HUES6 (cell line): ENCODE data around the gene MYL7.

Experiments used
- H3K27ac ChIP-seq: 2 replicates; pipeline ENCODE4 v1.7.0; 2013; ENCODE audit warnings: low read depth, mild to moderate bottlenecking, low read length, inconsistent platforms
- H3K27me3 ChIP-seq: 2 replicates; pipeline ENCODE4 v1.6.1; 2013; ENCODE audit warnings: low read length; ENCODE audit not compliant: control insufficient read depth, insufficient read depth
- H3K36me3 ChIP-seq: 2 replicates; pipeline ENCODE4 v1.6.1; 2013; ENCODE audit warnings: low read length; ENCODE audit not compliant: control insufficient read depth, insufficient read depth
- H3K4me1 ChIP-seq: 2 replicates; pipeline ENCODE4 v1.6.1; 2013; ENCODE audit warnings: low read length; ENCODE audit not compliant: control insufficient read depth, insufficient read depth
- H3K4me3 ChIP-seq: 2 replicates; pipeline ENCODE4 v1.5.1; 2013; ENCODE audit warnings: low read depth, low read length
- H3K9ac ChIP-seq: one replicate; pipeline ENCODE4 v1.6.1; 2013; ENCODE audit warnings: mild to moderate bottlenecking, low read length
- H3K9me3 ChIP-seq: 2 replicates; pipeline ENCODE4 v1.6.1; 2013; ENCODE audit warnings: low read depth, low read length; ENCODE audit not compliant: control insufficient read depth, insufficient read depth

MYL7 gene

GRCh38 chr7:44167920-44168319 is 26.8 kb upstream of the MYL7 start:
- peaks cover 6% of the 10 kb centered on the region for H3K4me1 ChIP-seq
- H3K9ac ChIP-seq, result no peak overlapping the region
- H3K9me3 ChIP-seq, result no peaks in the 10 kb centered on the region
- no peak overlapping the region for H3K27ac ChIP-seq
- no peaks in the 10 kb centered on the region for H3K36me3 ChIP-seq
- H3K4me3 ChIP-seq, result no peak overlapping the region
- no peaks in the 10 kb centered on the region for H3K27me3 ChIP-seq

- no peaks in the 10 kb centered on the region for H3K36me3 ChIP-seq
- H3K4me1 ChIP-seq, result peaks cover 6% of the 10 kb centered on the region
- no peak overlapping the region for H3K9ac ChIP-seq
- H3K9me3 ChIP-seq, result no peaks in the 10 kb centered on the region
- no peaks in the 10 kb centered on the region for H3K27me3 ChIP-seq
- no peak overlapping the region for H3K4me3 ChIP-seq
- no peak overlapping the region for H3K27ac ChIP-seq
These were observed 22.5 kb upstream of the MYL7 start for GRCh38 chr7:44163591-44163990.

- no peak overlapping the region for H3K27ac ChIP-seq
- no peaks in the 10 kb centered on the region for H3K27me3 ChIP-seq
- no peak overlapping the region for H3K9ac ChIP-seq
- peaks cover 6% of the 10 kb centered on the region for H3K4me1 ChIP-seq
- H3K36me3 ChIP-seq, result no peaks in the 10 kb centered on the region
- no peaks in the 10 kb centered on the region for H3K9me3 ChIP-seq
- no peak overlapping the region for H3K4me3 ChIP-seq
These were observed 21.8 kb upstream of the MYL7 start for GRCh38 chr7:44162785-44163395.

DNA sequence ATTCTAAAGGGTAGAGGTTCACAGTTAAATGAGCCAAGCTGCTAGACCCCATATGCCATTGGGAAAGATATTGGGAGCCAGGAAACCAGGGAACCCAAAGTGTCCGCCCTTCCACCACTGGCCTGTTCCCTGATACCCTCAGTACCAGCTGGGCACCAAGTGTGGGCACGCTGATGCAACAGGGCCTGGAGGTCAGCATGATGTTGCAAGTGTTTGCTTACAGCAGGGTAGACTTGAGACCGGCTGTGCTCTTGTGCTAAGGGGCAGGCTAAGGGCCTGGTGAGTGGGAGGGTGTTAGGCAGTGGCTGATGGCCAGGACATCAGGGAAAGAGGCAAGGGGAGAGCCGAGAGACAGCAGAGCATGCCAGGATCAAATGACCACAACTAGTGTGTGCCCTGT is 21.0 kb upstream of the MYL7 start:
- Histone ChIP-seq H3K27me3 (no peaks in the 10 kb centered on the region), H3K27ac (no peak overlapping the region), H3K4me3 (no peak overlapping the region), H3K9me3 (no peaks in the 10 kb centered on the region), H3K4me1 (peaks cover 11% of the 10 kb centered on the region), H3K36me3 (no peaks in the 10 kb centered on the region), H3K9ac (no peak overlapping the region)

DNA sequence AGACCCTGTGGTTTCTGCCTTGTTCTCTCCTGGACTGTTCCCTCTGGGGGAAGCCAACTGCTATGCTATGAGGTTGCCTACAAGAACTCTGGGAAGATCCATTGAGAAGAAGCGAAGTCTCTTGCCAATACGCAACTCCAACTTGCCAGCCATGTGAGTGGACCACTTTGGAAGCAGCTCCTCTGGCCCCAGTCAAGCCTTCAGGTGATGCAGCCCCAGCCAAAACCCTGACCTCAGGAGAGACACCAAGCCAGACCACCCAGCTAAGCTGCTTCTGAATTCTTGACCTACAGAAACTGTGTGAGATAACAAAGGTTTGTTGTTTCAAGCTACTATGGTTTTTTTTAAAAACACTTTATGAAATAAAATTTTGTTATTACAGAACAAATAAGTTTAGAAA is 20.2 kb upstream of the MYL7 start:
- no peaks in the 10 kb centered on the region for H3K27me3 ChIP-seq
- H3K27ac ChIP-seq, result no peak overlapping the region

DNA sequence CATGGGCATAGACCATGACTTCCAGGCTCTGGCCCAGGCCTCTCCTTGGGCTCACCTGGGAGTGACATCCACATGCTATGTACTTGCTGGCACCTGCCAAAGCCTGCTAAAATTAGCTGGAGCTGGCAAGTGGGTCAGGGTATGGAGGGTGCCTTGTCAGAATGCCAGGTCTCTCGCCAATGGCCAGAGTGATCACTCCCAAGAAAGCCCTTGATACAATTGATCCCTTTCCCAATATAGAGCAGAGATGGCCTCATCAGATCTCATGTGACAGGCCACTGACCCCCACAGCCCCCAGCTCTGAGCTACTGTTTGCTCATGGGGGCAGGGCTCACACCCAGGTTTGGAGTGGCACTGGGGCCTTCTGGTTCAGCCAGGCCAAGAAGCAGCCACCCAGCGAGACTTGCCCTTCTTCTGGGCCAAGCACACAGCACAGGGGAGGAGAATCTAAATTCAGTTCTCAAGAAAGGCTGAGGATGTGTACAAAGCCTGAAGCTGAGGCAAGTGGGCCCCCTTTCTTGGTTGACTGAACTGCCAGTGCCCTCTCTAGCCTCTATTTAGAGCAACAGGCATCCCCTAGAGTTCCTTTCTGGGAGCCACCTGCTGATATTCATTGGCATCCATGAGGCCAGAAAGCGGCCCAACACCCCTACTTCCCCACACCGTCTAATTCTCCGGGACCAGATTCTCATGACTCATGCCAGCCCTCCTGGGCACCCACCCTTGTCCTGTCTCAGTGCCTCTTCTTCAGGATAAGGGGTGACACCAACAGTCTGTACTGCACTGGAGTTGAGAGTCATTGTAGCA is 18.9 kb upstream of the MYL7 start:
- Histone ChIP-seq H3K9me3 (no peaks in the 10 kb centered on the region), H3K4me3 (no peak overlapping the region), H3K27ac (no peak overlapping the region), H3K36me3 (no peaks in the 10 kb centered on the region), H3K4me1 (peaks cover 11% of the 10 kb centered on the region), H3K27me3 (no peaks in the 10 kb centered on the region), H3K9ac (no peak overlapping the region)

More for the DNA sequence above, 20.2 kb upstream of the MYL7 start:
- Histone ChIP-seq H3K4me3 (no peak overlapping the region), H3K9ac (no peak overlapping the region), H3K4me1 (peaks cover 11% of the 10 kb centered on the region), H3K9me3 (no peaks in the 10 kb centered on the region), H3K36me3 (no peaks in the 10 kb centered on the region)

- Histone ChIP-seq H3K36me3 (no peaks in the 10 kb centered on the region), H3K27ac (no peak overlapping the region), H3K9ac (no peak overlapping the region), H3K9me3 (no peaks in the 10 kb centered on the region), H3K4me1 (peaks cover 11% of the 10 kb centered on the region), H3K4me3 (no peak overlapping the region), H3K27me3 (no peaks in the 10 kb centered on the region)
These were observed 17.9 kb upstream of the MYL7 start for GRCh38 chr7:44158873-44159631.

DNA sequence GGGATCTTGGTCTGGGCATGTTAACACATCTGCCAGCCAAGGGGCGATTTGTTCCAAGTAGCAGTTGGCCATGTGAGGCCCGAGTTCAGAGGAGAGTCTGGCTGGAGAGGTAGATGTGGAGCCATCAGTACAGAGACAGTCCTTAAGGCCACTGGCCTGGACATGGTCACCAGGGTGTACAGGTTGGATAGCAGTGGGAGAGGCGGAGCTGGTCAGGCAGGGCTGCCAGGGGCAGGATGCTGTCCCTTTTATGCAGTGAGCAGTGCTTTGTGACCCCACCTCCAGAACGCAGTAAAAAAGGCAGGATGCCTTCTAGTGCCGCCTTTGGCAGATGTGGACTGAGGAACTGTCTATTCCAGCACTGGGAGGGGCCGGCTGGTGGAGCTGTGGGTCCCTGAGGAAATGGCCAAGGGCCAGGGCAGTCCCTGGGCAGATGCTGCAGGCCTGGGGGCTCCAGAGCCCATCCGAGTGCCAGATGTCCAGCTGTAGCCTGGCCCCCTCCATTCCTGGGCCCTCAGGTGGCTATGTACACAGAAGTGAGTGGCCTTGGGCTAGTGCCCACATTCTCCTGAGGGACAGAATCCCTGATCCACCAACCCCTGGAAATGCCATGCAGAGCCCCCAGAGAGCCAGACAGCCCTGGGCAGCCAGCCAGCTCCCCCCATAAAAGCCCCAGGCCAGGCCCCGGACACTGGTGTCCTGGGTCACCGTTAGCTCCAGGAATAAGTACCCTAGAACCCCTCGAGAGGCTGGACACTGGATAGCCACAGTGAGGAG is 17.2 kb upstream of the MYL7 start:
- H3K36me3 ChIP-seq, result no peaks in the 10 kb centered on the region
- no peak overlapping the region for H3K27ac ChIP-seq
- H3K9me3 ChIP-seq, result no peaks in the 10 kb centered on the region
- peaks cover 6% of the 10 kb centered on the region; the same call in 1 of the 2 replicates for H3K4me1 ChIP-seq
- no peaks in the 10 kb centered on the region for H3K27me3 ChIP-seq
- no peak overlapping the region for H3K9ac ChIP-seq
- no peak overlapping the region for H3K4me3 ChIP-seq

- Histone ChIP-seq H3K4me3 (no peak overlapping the region), H3K27me3 (no peaks in the 10 kb centered on the region), H3K36me3 (no peaks in the 10 kb centered on the region), H3K9me3 (no peaks in the 10 kb centered on the region), H3K9ac (no peak overlapping the region), H3K4me1 (peaks cover 5% of the 10 kb centered on the region; the same call in 1 of the 2 replicates), H3K27ac (no peak overlapping the region)
These were observed 16.3 kb upstream of the MYL7 start for GRCh38 chr7:44157116-44158080.

GRCh38 chr7:44156453-44157010 is 15.4 kb upstream of the MYL7 start:
- Histone ChIP-seq H3K27ac (no peak overlapping the region), H3K4me3 (no peak overlapping the region), H3K27me3 (no peaks in the 10 kb centered on the region), H3K9me3 (no peaks in the 10 kb centered on the region), H3K36me3 (no peaks in the 10 kb centered on the region), H3K9ac (no peak overlapping the region), H3K4me1 (peaks cover 5% of the 10 kb centered on the region; the same call in 1 of the 2 replicates)
